Astrocyte (in vitro differentiated cells and primary cell): Measurements from ENCODE around the gene CLTC. TPM values are rescaled to one million over a fixed set of nuclear protein-coding genes. Genes with fewer than 3 reads are reported as not detected.

ENCODE experiments used
- DNase-seq: peaks from one replicate; pipeline ENCODE4 v3.0.0-alpha.2; 2010; ENCODE audit warnings: low read depth
- FAIRE-seq: peaks from 2 replicates; lab custom pipeline; 2011; peaks lifted over from hg19 to GRCh38; lab: Jason Lieb, UNC
- H2AFZ ChIP-seq: 2 replicates; pipeline ENCODE4 v1.6.0; 2012; ENCODE audit warnings: low read depth, low read length, inconsistent platforms
- H3K27ac ChIP-seq: 2 replicates; pipeline ENCODE4 v1.5.1; 2011; ENCODE audit warnings: low read depth, low read length, inconsistent platforms
- H3K27me3 ChIP-seq: 2 replicates; pipeline ENCODE4 v1.6.0; 2011; ENCODE audit warnings: low read length, inconsistent platforms; ENCODE audit not compliant: insufficient read depth
- H3K36me3 ChIP-seq: 2 replicates; pipeline ENCODE4 v1.5.1; 2011; ENCODE audit warnings: low read length, inconsistent platforms; ENCODE audit not compliant: insufficient read depth
- H3K4me1 ChIP-seq: 2 replicates; pipeline ENCODE4 v1.5.1; 2011; ENCODE audit warnings: low read length, inconsistent platforms; ENCODE audit not compliant: insufficient read depth
- H3K4me2 ChIP-seq: 2 replicates; pipeline ENCODE4 v1.6.0; 2012; ENCODE audit warnings: low read length, inconsistent platforms
- H3K4me3 ChIP-seq: 2 replicates; pipeline ENCODE4 v1.5.1; 2011; ENCODE audit warnings: low read depth, mild to moderate bottlenecking, low read length, inconsistent platforms; ENCODE audit not compliant: insufficient read depth
- H3K79me2 ChIP-seq: 2 replicates; pipeline ENCODE4 v1.6.0; 2012; ENCODE audit warnings: mild to moderate bottlenecking, low read length, inconsistent platforms; ENCODE audit not compliant: insufficient read depth
- H3K9ac ChIP-seq: 2 replicates; pipeline ENCODE4 v1.6.0; 2012; ENCODE audit warnings: mild to moderate bottlenecking, low read length, inconsistent platforms
- H3K9me3 ChIP-seq: 2 replicates; pipeline ENCODE4 v1.5.1; 2012; ENCODE audit warnings: low read depth, mild to moderate bottlenecking, low read length, inconsistent platforms; ENCODE audit not compliant: insufficient read depth
- H4K20me1 ChIP-seq: 2 replicates; pipeline ENCODE4 v1.6.0; 2012; ENCODE audit warnings: low read length, inconsistent platforms; ENCODE audit not compliant: insufficient read depth
- H3K27ac Mint-ChIP-seq: one replicate; pipeline ENCODE4 v1.8.0; 2021; ENCODE audit warnings: mild to moderate bottlenecking, mixed read lengths; ENCODE audit not compliant: unreplicated experiment
- H3K27me3 Mint-ChIP-seq: one replicate; pipeline ENCODE4 v1.8.0; 2021; ENCODE audit warnings: low read depth, mixed read lengths; ENCODE audit not compliant: unreplicated experiment
- H3K36me3 Mint-ChIP-seq: one replicate; pipeline ENCODE4 v1.8.0; 2021; ENCODE audit warnings: low read depth, mixed read lengths; ENCODE audit not compliant: unreplicated experiment
- H3K4me1 Mint-ChIP-seq: one replicate; pipeline ENCODE4 v1.8.0; 2021; ENCODE audit warnings: low read depth, mixed read lengths; ENCODE audit not compliant: unreplicated experiment
- H3K4me3 Mint-ChIP-seq: one replicate; pipeline ENCODE4 v1.8.0; 2021; ENCODE audit warnings: mild to moderate bottlenecking, moderate library complexity, mixed read lengths; ENCODE audit not compliant: unreplicated experiment
- H3K9me3 Mint-ChIP-seq: one replicate; pipeline ENCODE4 v1.8.0; 2021; ENCODE audit warnings: mild to moderate bottlenecking, mixed read lengths; ENCODE audit not compliant: unreplicated experiment
- EZH2 ChIP-seq: IDR thresholded peaks from 2 replicates; pipeline ENCODE4 v1.6.1; 2012; ENCODE audit warnings: mild to moderate bottlenecking, low read length, inconsistent platforms; ENCODE audit not compliant: insufficient read depth
- total RNA-seq: library from RNA; stranded (reverse); gene quantifications from 2 replicates; pipeline ENCODE4 v1.2.1, GENCODE V29; 2021
- TF ChIP-seq, protein P1 (sequence below): IDR thresholded peaks from 2 replicates; pipeline ENCODE4 v1.5.1; 2011; ENCODE audit warnings: low read depth, mild to moderate bottlenecking, inconsistent platforms, low read length, moderate library complexity; ENCODE audit not compliant: insufficient read depth

Gene CLTC
- total RNA-seq, 1 donor from 2014 or later: 391 TPM

DNA sequence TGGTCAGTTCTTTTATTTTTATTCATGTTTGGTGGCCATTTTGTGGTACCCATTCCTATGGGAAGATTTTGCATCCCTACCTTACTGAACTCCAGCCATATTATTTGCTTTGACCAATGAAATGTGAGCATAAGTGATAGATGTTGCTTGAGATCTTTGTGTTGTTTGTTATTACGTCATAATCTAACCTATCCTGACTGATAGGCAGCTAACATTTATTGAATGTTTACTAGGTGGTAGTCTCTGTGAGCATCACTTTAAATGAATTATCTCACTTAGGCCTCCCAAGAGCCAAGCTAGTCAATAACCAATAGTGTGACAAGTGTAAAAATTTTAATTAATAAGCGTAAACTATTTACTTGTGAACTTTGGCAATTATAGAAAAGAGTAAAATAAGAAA, 125.3 kb downstream of the CLTC start:
- peaks cover 7% of the 10 kb centered on the region for H3K9me3 Mint-ChIP-seq

More for the DNA sequence above, 125.3 kb downstream of the CLTC start:
- DNase-seq: no peak
- Histone ChIP-seq H3K4me1 (no peaks in the 10 kb centered on the region), H3K79me2 (peaks cover 2% of the 10 kb centered on the region), H2AFZ (no peak overlapping the region), H3K27me3 (no peaks in the 10 kb centered on the region), H3K4me3 (no peak overlapping the region), H3K36me3 (peaks cover 5% of the 10 kb centered on the region), H4K20me1 (no peaks in the 10 kb centered on the region), H3K4me2 (no peak overlapping the region), H3K9me3 (no peaks in the 10 kb centered on the region), H3K9ac (no peak overlapping the region), H3K27ac (no peak overlapping the region)
- Mint-ChIP-seq H3K36me3 (peaks cover 20% of the 10 kb centered on the region), H3K27ac (no peak overlapping the region), H3K4me3 (no peak overlapping the region), H3K27me3 (no peaks in the 10 kb centered on the region), H3K4me1 (peaks cover 3% of the 10 kb centered on the region)
- no peak for FAIRE-seq
- no peak for TF ChIP-seq EZH2
- TF ChIP-seq, protein P1, sequence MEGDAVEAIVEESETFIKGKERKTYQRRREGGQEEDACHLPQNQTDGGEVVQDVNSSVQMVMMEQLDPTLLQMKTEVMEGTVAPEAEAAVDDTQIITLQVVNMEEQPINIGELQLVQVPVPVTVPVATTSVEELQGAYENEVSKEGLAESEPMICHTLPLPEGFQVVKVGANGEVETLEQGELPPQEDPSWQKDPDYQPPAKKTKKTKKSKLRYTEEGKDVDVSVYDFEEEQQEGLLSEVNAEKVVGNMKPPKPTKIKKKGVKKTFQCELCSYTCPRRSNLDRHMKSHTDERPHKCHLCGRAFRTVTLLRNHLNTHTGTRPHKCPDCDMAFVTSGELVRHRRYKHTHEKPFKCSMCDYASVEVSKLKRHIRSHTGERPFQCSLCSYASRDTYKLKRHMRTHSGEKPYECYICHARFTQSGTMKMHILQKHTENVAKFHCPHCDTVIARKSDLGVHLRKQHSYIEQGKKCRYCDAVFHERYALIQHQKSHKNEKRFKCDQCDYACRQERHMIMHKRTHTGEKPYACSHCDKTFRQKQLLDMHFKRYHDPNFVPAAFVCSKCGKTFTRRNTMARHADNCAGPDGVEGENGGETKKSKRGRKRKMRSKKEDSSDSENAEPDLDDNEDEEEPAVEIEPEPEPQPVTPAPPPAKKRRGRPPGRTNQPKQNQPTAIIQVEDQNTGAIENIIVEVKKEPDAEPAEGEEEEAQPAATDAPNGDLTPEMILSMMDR: no peak

Other genes with a start within 250 kb of the CLTC start
- 29.8 and 31.0 TPM in 2 replicates for gene DHX40, start 54.3 kb upstream of the CLTC start, total RNA-seq
- gene PTRH2, start 87.5 kb downstream of the CLTC start, total RNA-seq: 34.5 and 36.3 TPM in 2 replicates
- 288 and 314 TPM in 2 replicates for gene VMP1, start 87.8 kb downstream of the CLTC start, total RNA-seq